NB4 (cell line): ENCODE data around the gene RAD51B.

Experiments used
- CTCF ChIP-seq: IDR thresholded peaks from one replicate; pipeline ENCODE4 v1.5.1; 2012; ENCODE audit warnings: low read depth, low read length
- MAX ChIP-seq: IDR thresholded peaks from 2 replicates; pipeline ENCODE4 v1.6.1; 2011; ENCODE audit warnings: low read depth, low read length
- POLR2A ChIP-seq: IDR thresholded peaks from 2 replicates; pipeline ENCODE4 v1.6.1; 2011; ENCODE audit warnings: mild to moderate bottlenecking; ENCODE audit not compliant: insufficient read length; ENCODE audit errors: extremely low read depth

GRCh38 chr14:68767248-68767645, 947.7 kb downstream of the RAD51B start:
- TF ChIP-seq CTCF (no peak), MAX (no peak), POLR2A (no peak)
